ENCODE measurements around the gene BMF. TPM values are rescaled to one million over a fixed set of nuclear protein-coding genes. Genes with fewer than 3 reads are reported as not detected.

Gene BMF
- total and polyA plus RNA-seq, 4 experiments from 2014 or later = 0.55 to 13.7 (median 7.1) TPM

DNA sequence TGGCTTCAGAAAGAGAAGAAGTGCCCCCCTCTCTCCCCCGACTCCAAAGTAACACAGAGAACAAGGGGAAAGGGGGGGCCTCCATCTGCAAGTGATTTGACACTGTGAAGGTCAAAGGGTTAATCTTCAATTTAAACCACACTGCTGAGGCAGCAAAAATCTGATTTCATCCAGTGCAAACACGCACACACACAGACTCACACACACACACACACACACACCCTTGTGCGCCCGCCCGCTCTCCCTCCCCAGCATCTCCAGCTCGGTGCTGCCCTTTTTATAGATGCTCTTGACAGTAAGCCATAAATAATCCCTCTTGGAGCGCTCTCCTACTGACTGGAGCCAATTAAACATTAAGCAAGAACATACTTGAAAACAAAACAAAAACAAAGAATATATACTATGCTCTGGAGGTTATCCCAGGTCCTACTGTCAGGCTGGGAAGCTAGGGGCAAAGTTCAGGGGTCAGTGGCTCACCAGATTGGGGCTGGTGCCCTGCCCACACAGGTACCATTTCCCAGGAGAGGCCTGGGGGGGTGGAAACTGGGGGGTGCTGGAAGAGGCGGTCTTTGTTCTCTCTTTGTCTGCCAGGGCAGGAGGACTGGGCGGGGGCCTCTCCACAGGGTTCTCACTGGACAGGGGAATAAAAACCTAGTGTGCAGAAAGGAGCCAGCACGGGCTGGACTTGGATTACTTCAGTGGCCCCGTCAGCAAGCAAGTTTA, 16.3 kb downstream of the BMF start:
- Mint-ChIP-seq H3K4me1 (peaks cover 0 to 5% (median 2%) of the 10 kb centered on the region in 4 donors), H3K27me3 (peaks cover 0 to 2% of the 10 kb centered on the region in 2 donors), H3K9me3 (no peaks in the 10 kb centered on the region), H3K4me3 (no peak overlapping the region), H3K27ac (peak overlapping the region in 1 of 7 donors; percentile 53), H3K36me3 (peaks cover 1 to 4% of the 10 kb centered on the region in 2 donors)
- no peak overlapping the region for H3K27ac ChIP-seq (ENCODE audit: low read depth, low read length)
- H3K4me3 ChIP-seq (ENCODE audit: low read length in 2 of 2) = no peak overlapping the region
- H3K27me3 ChIP-seq (ENCODE audit: insufficient read depth, low read length) = no peaks in the 10 kb centered on the region
- peaks cover 3% of the 10 kb centered on the region for H3K4me1 ChIP-seq (ENCODE audit: insufficient read depth, low read length)
- DNase-seq = no peak
- H3K9me3 ChIP-seq (ENCODE audit: control insufficient read depth in 1 of 2, low read length in 2 of 2) = no peaks in the 10 kb centered on the region
- intact Hi-C loops (cut with micrococcal nuclease) = no loop called here
- POLR2A ChIA-PET (ENCODE audit: partially characterized antibody) = no interaction called here
- CTCF ChIA-PET (ENCODE audit: partially characterized antibody) = interaction anchor here (0.6 to 10.4 kb wide), 4 partner anchors 16 to 125 kb away, joined by 3 to 152 read pairs (median 4); partner anchors contain the start of gene BMF
- H3K36me3 ChIP-seq (ENCODE audit: insufficient read depth, low read length) = no peaks in the 10 kb centered on the region

DNA sequence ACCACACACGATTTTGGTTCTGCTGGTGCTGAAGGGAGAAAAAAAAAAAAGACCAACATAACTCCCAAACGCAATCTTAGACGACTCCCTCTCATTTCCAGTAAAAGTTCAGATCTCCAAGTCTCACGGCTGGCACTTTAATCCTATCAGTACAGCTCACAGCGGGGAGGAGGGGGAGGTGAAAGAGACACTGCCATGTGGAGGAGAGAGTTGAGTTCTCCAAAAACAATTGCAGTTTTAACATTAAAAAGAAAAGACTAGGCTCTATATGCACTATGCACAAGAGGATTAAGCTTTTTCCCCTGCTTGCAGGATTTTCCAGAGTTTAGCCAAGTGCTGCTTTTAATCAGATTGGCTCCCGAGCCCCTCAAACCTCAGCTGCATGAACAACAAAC, 16.8 kb downstream of the BMF start:
- intact Hi-C loops (cut with micrococcal nuclease) = no loop called here
- Mint-ChIP-seq H3K27me3 (peaks cover 0 to 2% of the 10 kb centered on the region in 2 donors), H3K4me3 (no peak overlapping the region), H3K4me1 (peaks cover 0 to 5% (median under 1%) of the 10 kb centered on the region in 4 donors), H3K27ac (peak overlapping the region in 1 of 7 donors; percentile 35), H3K36me3 (peaks cover 1 to 4% of the 10 kb centered on the region in 2 donors), H3K9me3 (no peaks in the 10 kb centered on the region)
- DNase-seq = no peak
- Histone ChIP-seq H3K9me3 (ENCODE audit: control insufficient read depth in 1 of 2, low read length in 2 of 2) (no peaks in the 10 kb centered on the region), H3K27ac (ENCODE audit: low read depth, low read length) (no peak overlapping the region), H3K36me3 (ENCODE audit: insufficient read depth, low read length) (no peaks in the 10 kb centered on the region), H3K4me1 (ENCODE audit: insufficient read depth, low read length) (peaks cover 3% of the 10 kb centered on the region), H3K27me3 (ENCODE audit: insufficient read depth, low read length) (no peaks in the 10 kb centered on the region), H3K4me3 (ENCODE audit: low read length in 2 of 2) (no peak overlapping the region)
- ChIA-PET POLR2A (ENCODE audit: partially characterized antibody) (no interaction called here), CTCF (ENCODE audit: partially characterized antibody) (interaction anchor here (10.4 kb wide), 1 partner anchor 16 kb away, joined by 152 read pairs; the partner anchor contains the start of gene BMF)

- no peaks in the 10 kb centered on the region for H3K36me3 ChIP-seq (ENCODE audit: insufficient read depth, low read length)
- H3K4me3 ChIP-seq (ENCODE audit: low read length in 2 of 2) = no peak overlapping the region
- DNase-seq = no peak
- intact Hi-C loops (cut with micrococcal nuclease) = no loop called here
- CTCF ChIA-PET (ENCODE audit: partially characterized antibody) = interaction anchor here (10.4 kb wide), 1 partner anchor 17 kb away, joined by 152 read pairs; the partner anchor contains the start of gene BMF
- H3K27me3 ChIP-seq (ENCODE audit: insufficient read depth, low read length) = no peaks in the 10 kb centered on the region
- POLR2A ChIA-PET (ENCODE audit: partially characterized antibody) = no interaction called here
- H3K27ac Mint-ChIP-seq = no peak overlapping the region
- no peaks in the 10 kb centered on the region for H3K4me1 ChIP-seq (ENCODE audit: insufficient read depth, low read length)
- H3K27ac ChIP-seq (ENCODE audit: low read depth, low read length) = no peak overlapping the region
- H3K9me3 ChIP-seq (ENCODE audit: control insufficient read depth in 1 of 2, low read length in 2 of 2) = no peaks in the 10 kb centered on the region
- H3K27me3 Mint-ChIP-seq = peaks cover 0 to 3% of the 10 kb centered on the region in 2 donors
- H3K9me3 Mint-ChIP-seq = no peaks in the 10 kb centered on the region
- H3K4me1 Mint-ChIP-seq = no peaks in the 10 kb centered on the region
- H3K4me3 Mint-ChIP-seq = no peak overlapping the region
- peaks cover 1 to 4% of the 10 kb centered on the region in 2 donors for H3K36me3 Mint-ChIP-seq
These were observed 17.8 kb downstream of the BMF start for GRCh38 chr15:40090774-40091455.

DNA sequence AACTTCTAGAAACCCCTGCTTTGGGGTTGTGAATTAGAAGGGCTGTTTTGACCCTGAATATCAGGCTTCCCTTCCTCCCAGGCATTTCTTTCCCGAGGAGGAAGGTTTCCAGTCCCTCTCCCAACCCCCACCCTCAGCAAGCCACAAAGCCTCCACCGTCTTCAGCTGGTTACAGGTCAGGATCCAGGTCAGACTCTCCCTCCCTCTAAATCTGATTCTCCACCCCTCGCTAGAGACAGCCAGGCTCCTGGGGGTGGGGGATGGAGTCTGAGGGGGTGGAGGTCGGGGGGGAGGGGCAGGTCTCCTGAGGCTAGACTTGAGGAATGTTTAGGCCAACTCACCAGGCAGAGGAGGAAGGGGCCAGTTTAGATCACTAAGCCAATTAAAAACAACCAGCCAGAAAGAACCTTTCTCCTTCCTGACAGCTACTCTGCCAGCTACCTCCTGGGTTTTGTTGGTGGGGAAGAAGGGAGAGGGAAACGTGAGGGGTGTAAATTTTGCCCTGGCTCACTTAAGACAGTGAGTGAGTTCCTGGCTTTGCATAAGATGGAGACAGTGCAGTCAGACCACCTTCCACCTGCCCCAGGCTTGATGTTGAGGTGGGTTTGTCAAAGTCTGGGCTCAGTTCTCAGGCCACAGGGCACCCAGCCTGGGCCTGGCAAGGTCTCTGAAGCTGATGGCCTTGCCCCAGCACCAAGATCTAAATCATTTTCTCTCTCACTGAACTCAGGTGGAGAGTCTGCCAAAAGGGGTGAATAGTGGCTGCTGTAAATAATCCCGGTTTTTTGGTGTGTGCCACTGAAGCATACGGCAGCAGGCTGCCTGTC, 19.5 kb downstream of the BMF start:
- Mint-ChIP-seq H3K4me1 (no peaks in the 10 kb centered on the region), H3K9me3 (no peaks in the 10 kb centered on the region), H3K36me3 (peaks cover 1 to 4% of the 10 kb centered on the region in 2 donors), H3K4me3 (no peak overlapping the region), H3K27me3 (peaks cover 10 to 11% of the 10 kb centered on the region in 2 donors), H3K27ac (peak overlapping the region in 1 of 7 donors; percentile 70)
- H3K27me3 ChIP-seq (ENCODE audit: insufficient read depth, low read length) = no peaks in the 10 kb centered on the region
- no peak overlapping the region for H3K27ac ChIP-seq (ENCODE audit: low read depth, low read length)
- ChIA-PET POLR2A (ENCODE audit: partially characterized antibody) (interaction anchor here (0.8 kb wide), 1 partner anchor 138 kb away, joined by 3 read pairs; no protein-coding TSS in a partner anchor), CTCF (ENCODE audit: partially characterized antibody) (interaction anchor here (5.1 kb wide), 1 partner anchor 16 kb away, joined by 33 read pairs; no protein-coding TSS in a partner anchor)
- intact Hi-C loops (cut with micrococcal nuclease) = no loop called here
- H3K4me3 ChIP-seq (ENCODE audit: low read length in 2 of 2) = no peak overlapping the region
- no peaks in the 10 kb centered on the region for H3K4me1 ChIP-seq (ENCODE audit: insufficient read depth, low read length)
- H3K9me3 ChIP-seq (ENCODE audit: control insufficient read depth in 1 of 2, low read length in 2 of 2) = no peaks in the 10 kb centered on the region
- no peaks in the 10 kb centered on the region for H3K36me3 ChIP-seq (ENCODE audit: insufficient read depth, low read length)
- DNase-seq = no peak

- ChIA-PET POLR2A (ENCODE audit: partially characterized antibody) (interaction anchor here (0.9 to 1.5 kb wide), 2 partner anchors 10 to 34 kb away, joined by 3 to 4 read pairs; no protein-coding TSS in a partner anchor), CTCF (ENCODE audit: partially characterized antibody) (interaction anchor here (1.3 to 5.1 kb wide), 4 partner anchors 9 to 17 kb away, joined by 3 to 33 read pairs (median 4); no protein-coding TSS in a partner anchor)
- H3K4me3 Mint-ChIP-seq = no peak overlapping the region
- DNase-seq = no peak
- H3K9me3 Mint-ChIP-seq = no peaks in the 10 kb centered on the region
- H3K36me3 Mint-ChIP-seq = peaks cover 1 to 4% of the 10 kb centered on the region in 2 donors
- no peaks in the 10 kb centered on the region for H3K9me3 ChIP-seq (ENCODE audit: control insufficient read depth in 1 of 2, low read length in 2 of 2)
- H3K36me3 ChIP-seq (ENCODE audit: insufficient read depth, low read length) = no peaks in the 10 kb centered on the region
- H3K4me3 ChIP-seq (ENCODE audit: low read length in 2 of 2) = no peak overlapping the region
- no peak overlapping the region for H3K27ac Mint-ChIP-seq
- no peaks in the 10 kb centered on the region for H3K4me1 ChIP-seq (ENCODE audit: insufficient read depth, low read length)
- H3K27me3 ChIP-seq (ENCODE audit: insufficient read depth, low read length) = no peaks in the 10 kb centered on the region
- H3K27me3 Mint-ChIP-seq = peaks cover 16 to 18% of the 10 kb centered on the region in 2 donors
- no peaks in the 10 kb centered on the region for H3K4me1 Mint-ChIP-seq
- no peak overlapping the region for H3K27ac ChIP-seq (ENCODE audit: low read depth, low read length)
- intact Hi-C loops (cut with micrococcal nuclease) = no loop called here
These were observed 20.4 kb downstream of the BMF start for GRCh38 chr15:40087991-40088928.

DNA sequence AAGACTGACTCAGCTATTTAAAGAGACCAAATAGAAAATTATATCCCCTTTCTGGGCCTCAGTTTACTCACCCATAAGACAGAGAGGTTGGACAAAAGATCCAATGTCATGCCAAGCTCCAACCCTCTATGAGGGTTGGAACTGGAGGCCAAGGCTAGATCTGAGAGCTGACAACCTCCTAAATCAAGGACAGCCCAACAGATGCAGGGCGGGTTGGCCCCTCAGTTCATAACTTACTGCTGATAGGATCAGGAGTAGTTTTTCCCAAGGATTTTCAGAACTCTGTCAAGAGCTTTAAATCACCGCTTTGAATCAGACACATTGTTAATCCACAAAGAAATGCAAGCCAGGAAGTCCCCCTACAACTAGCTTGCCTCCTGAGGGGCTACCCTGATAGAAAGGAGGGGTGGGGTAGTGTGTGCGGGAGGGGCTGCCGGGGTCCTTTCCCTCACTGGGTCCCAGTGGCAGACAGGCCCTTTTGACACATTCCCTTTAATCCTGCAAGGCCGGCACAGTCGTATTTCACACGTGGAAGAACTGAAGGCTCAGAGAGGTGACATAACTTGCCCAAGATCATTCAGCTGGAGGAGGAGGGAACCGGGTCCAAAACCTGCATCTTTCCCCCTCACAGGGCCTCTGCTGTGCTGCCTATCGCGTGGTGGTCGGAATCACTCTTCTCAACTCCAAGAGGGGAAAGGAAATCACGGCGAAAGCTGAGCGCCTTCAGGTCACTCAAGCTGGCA, 21.4 kb downstream of the BMF start:
- H3K27me3 ChIP-seq (ENCODE audit: insufficient read depth, low read length) = no peaks in the 10 kb centered on the region
- no peaks in the 10 kb centered on the region for H3K9me3 Mint-ChIP-seq
- DNase-seq = no peak
- intact Hi-C loops (cut with micrococcal nuclease) = no loop called here
- H3K27me3 Mint-ChIP-seq = peaks cover 20 to 24% of the 10 kb centered on the region in 2 donors
- peaks cover 0 to 4% of the 10 kb centered on the region in 2 donors for H3K36me3 Mint-ChIP-seq
- H3K27ac ChIP-seq (ENCODE audit: low read depth, low read length) = no peak overlapping the region
- POLR2A ChIA-PET (ENCODE audit: partially characterized antibody) = interaction anchor here (0.9 to 1.5 kb wide), 2 partner anchors 11 to 33 kb away, joined by 3 to 4 read pairs; no protein-coding TSS in a partner anchor
- CTCF ChIA-PET (ENCODE audit: partially characterized antibody) = interaction anchor here (1.3 to 5.1 kb wide), 4 partner anchors 8 to 18 kb away, joined by 3 to 33 read pairs (median 4); no protein-coding TSS in a partner anchor
- H3K4me1 ChIP-seq (ENCODE audit: insufficient read depth, low read length) = peaks cover 4% of the 10 kb centered on the region
- no peak overlapping the region for H3K4me3 ChIP-seq (ENCODE audit: low read length in 2 of 2)
- no peaks in the 10 kb centered on the region for H3K9me3 ChIP-seq (ENCODE audit: control insufficient read depth in 1 of 2, low read length in 2 of 2)
- H3K4me3 Mint-ChIP-seq = no peak overlapping the region
- no peak overlapping the region for H3K27ac Mint-ChIP-seq
- H3K36me3 ChIP-seq (ENCODE audit: insufficient read depth, low read length) = no peaks in the 10 kb centered on the region
- peaks cover 0 to 2% (median 0%) of the 10 kb centered on the region in 4 donors for H3K4me1 Mint-ChIP-seq

Data from CD4-positive, alpha-beta memory T cell (primary cell).